CD4-positive, alpha-beta memory T cell (primary cell): Measurements from ENCODE around the gene NISCH. TPM values are rescaled to one million over a fixed set of nuclear protein-coding genes. Genes with fewer than 3 reads are reported as not detected.

ENCODE experiments used
- CTCF ChIA-PET: fragments of 350-600 bp; sonication (Branson Sonifier 250); formaldehyde crosslinking; loops from one replicate; lab custom pipeline; 2021; ENCODE audit warnings: inconsistent platforms; ENCODE audit not compliant: partially characterized antibody; lab: Charles Lee
- POLR2A ChIA-PET: fragments of 350-600 bp; sonication (Branson Sonifier 250); formaldehyde crosslinking; loops from one replicate; lab custom pipeline; 2021; ENCODE audit not compliant: partially characterized antibody; lab: Charles Lee
- DNase-seq, 5 donors: peaks; one replicate each; pipeline versions ENCODE4 v3.0.0 to v3.0.0-alpha.2; 2020 to 2022; ENCODE audit warnings: mixed read lengths in 1 of 5
- H3K27ac ChIP-seq: one replicate; pipeline ENCODE4 v1.7.0; 2013; ENCODE audit warnings: low read depth, low read length
- H3K27me3 ChIP-seq: 2 replicates; pipeline ENCODE4 v1.7.0; 2013; ENCODE audit warnings: mild to moderate bottlenecking, low read length, moderate library complexity; ENCODE audit not compliant: insufficient read depth
- H3K36me3 ChIP-seq: 2 replicates; pipeline ENCODE4 v1.7.0; 2013; ENCODE audit warnings: mild to moderate bottlenecking, low read length, moderate library complexity; ENCODE audit not compliant: insufficient read depth
- H3K4me1 ChIP-seq: 2 replicates; pipeline ENCODE4 v1.7.0; 2013; ENCODE audit warnings: mild to moderate bottlenecking, low read length, moderate library complexity; ENCODE audit not compliant: insufficient read depth
- H3K4me3 ChIP-seq, 2 donors: one replicate each; pipeline ENCODE4 v1.7.0; 2013; ENCODE audit warnings: low read length in 2 of 2, mild to moderate bottlenecking in 1 of 2
- H3K9me3 ChIP-seq, 2 donors: one replicate each; pipeline ENCODE4 v1.7.0; 2013; ENCODE audit warnings: low read length in 2 of 2, control low read depth in 1 of 2; ENCODE audit not compliant: control insufficient read depth in 1 of 2
- H3K27ac Mint-ChIP-seq, 7 donors: one replicate each; pipeline ENCODE4 v1.8.0; 2020 to 2021; ENCODE audit warnings: mixed read lengths in 7 of 7, mild to moderate bottlenecking in 6 of 7, inconsistent platforms in 3 of 7, moderate library complexity in 3 of 7
- H3K27me3 Mint-ChIP-seq, 2 donors: one replicate each; pipeline ENCODE4 v1.8.0; 2020 to 2021; ENCODE audit warnings: mixed read lengths in 2 of 2
- H3K36me3 Mint-ChIP-seq, 2 donors: one replicate each; pipeline ENCODE4 v1.8.0; 2020 to 2021; ENCODE audit warnings: mixed read lengths in 2 of 2, inconsistent platforms in 1 of 2, mild to moderate bottlenecking in 1 of 2
- H3K4me1 Mint-ChIP-seq, 4 donors: one replicate each; pipeline ENCODE4 v1.8.0; 2020 to 2021; ENCODE audit warnings: mixed read lengths in 4 of 4, mild to moderate bottlenecking in 1 of 4
- H3K4me3 Mint-ChIP-seq, 8 donors: one replicate each; pipeline ENCODE4 v1.8.0; 2020 to 2021; ENCODE audit warnings: mixed read lengths in 8 of 8, mild to moderate bottlenecking in 7 of 8, moderate library complexity in 6 of 8, inconsistent platforms in 3 of 8
- H3K9me3 Mint-ChIP-seq, 8 donors: one replicate each; pipeline ENCODE4 v1.8.0; 2020 to 2021; ENCODE audit warnings: mixed read lengths in 8 of 8, mild to moderate bottlenecking in 5 of 8, inconsistent platforms in 3 of 8, moderate library complexity in 1 of 8
- intact Hi-C: fragments of 100-400 bp; cut with micrococcal nuclease; formaldehyde crosslinking; loops from one replicate; pipeline ENCODE4 v1.15.1; 2023
- polyA plus RNA-seq, 2 donors: library from polyadenylated mRNA; unstranded; fragments of 300-500 nt; fragmentation: Illumina TruSeq; gene quantifications; one replicate each; pipeline ENCODE4 v1.2.3, GENCODE V29; 2021
- total RNA-seq, 2 experiments: library from RNA; stranded (reverse); gene quantifications; one replicate each; pipeline ENCODE4 v1.2.3, GENCODE V29; 2021

Gene NISCH
- total and polyA plus RNA-seq, 4 experiments from 2014 or later: 10.2 to 205 (median 107) TPM

- POLR2A ChIA-PET: no interaction called here
- Histone ChIP-seq H3K4me3 (no peak overlapping the region), H3K27ac (no peak overlapping the region), H3K4me1 (no peaks in the 10 kb centered on the region), H3K9me3 (no peaks in the 10 kb centered on the region), H3K27me3 (no peaks in the 10 kb centered on the region), H3K36me3 (peaks cover 42% of the 10 kb centered on the region)
- Mint-ChIP-seq H3K4me3 (no peak overlapping the region), H3K36me3 (peaks cover 16 to 62% of the 10 kb centered on the region in 2 donors), H3K27me3 (no peaks in the 10 kb centered on the region), H3K4me1 (peaks cover 0 to 4% (median 1%) of the 10 kb centered on the region in 4 donors), H3K9me3 (no peaks in the 10 kb centered on the region), H3K27ac (peak overlapping the region in 1 of 7 donors; percentile 37)
- CTCF ChIA-PET: no interaction called here
- intact Hi-C loops: no loop called here
- peak in 1 of 5 donors; percentile 14 for DNase-seq
Measured at GRCh38 chr3:52487050-52487787, 31.8 kb downstream of the NISCH start.

DNA sequence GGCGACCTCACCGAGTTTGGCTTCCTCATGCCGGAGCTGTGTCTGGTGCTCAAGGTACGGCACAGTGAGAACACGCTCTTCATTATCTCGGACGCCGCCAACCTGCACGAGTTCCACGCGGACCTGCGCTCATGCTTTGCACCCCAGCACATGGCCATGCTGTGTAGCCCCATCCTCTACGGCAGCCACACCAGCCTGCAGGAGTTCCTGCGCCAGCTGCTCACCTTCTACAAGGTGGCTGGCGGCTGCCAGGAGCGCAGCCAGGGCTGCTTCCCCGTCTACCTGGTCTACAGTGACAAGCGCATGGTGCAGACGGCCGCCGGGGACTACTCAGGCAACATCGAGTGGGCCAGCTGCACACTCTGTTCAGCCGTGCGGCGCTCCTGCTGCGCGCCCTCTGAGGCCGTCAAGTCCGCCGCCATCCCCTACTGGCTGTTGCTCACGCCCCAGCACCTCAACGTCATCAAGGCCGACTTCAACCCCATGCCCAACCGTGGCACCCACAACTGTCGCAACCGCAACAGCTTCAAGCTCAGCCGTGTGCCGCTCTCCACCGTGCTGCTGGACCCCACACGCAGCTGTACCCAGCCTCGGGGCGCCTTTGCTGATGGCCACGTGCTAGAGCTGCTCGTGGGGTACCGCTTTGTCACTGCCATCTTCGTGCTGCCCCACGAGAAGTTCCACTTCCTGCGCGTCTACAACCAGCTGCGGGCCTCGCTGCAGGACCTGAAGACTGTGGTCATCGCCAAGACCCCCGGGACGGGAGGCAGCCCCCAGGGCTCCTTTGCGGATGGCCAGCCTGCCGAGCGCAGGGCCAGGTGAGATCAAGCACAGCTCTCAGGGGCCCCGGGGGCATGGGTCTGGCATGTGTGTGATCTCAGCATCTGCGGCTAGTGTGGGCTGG is 32.6 kb downstream of the NISCH start:
- Mint-ChIP-seq H3K27me3 (no peaks in the 10 kb centered on the region), H3K9me3 (no peaks in the 10 kb centered on the region), H3K4me3 (no peak overlapping the region), H3K27ac (peak overlapping the region in 1 of 7 donors; percentile 37), H3K36me3 (peaks cover 17 to 65% of the 10 kb centered on the region in 2 donors), H3K4me1 (peaks cover 0 to 4% (median 1%) of the 10 kb centered on the region in 4 donors)
- DNase-seq: peak in 1 of 5 donors; percentile 29
- CTCF ChIA-PET: no interaction called here
- no peak overlapping the region for H3K4me3 ChIP-seq
- H3K27me3 ChIP-seq: no peaks in the 10 kb centered on the region
- peaks cover 44% of the 10 kb centered on the region for H3K36me3 ChIP-seq
- H3K27ac ChIP-seq: no peak overlapping the region
- H3K4me1 ChIP-seq: no peaks in the 10 kb centered on the region
- no peaks in the 10 kb centered on the region for H3K9me3 ChIP-seq
- intact Hi-C loops: no loop called here
- POLR2A ChIA-PET: no interaction called here

- H3K4me1 Mint-ChIP-seq: peaks cover 0 to 4% (median 1%) of the 10 kb centered on the region in 4 donors
- Histone ChIP-seq H3K36me3 (peaks cover 39% of the 10 kb centered on the region), H3K27ac (no peak overlapping the region), H3K4me1 (no peaks in the 10 kb centered on the region), H3K27me3 (no peaks in the 10 kb centered on the region), H3K9me3 (no peaks in the 10 kb centered on the region), H3K4me3 (no peak overlapping the region)
- H3K27me3 Mint-ChIP-seq: no peaks in the 10 kb centered on the region
- POLR2A ChIA-PET: interaction anchor here (1.4 kb wide), 1 partner anchor 47 kb away, joined by 5 read pairs; no protein-coding TSS in a partner anchor
- H3K4me3 Mint-ChIP-seq: no peak overlapping the region
- intact Hi-C loops: no loop called here
- H3K9me3 Mint-ChIP-seq: no peaks in the 10 kb centered on the region
- H3K36me3 Mint-ChIP-seq: peaks cover 17 to 61% of the 10 kb centered on the region in 2 donors
- CTCF ChIA-PET: no interaction called here
- H3K27ac Mint-ChIP-seq: peak overlapping the region in 1 of 7 donors; percentile 18
- DNase-seq: peak in 1 of 5 donors; percentile 15
Measured at GRCh38 chr3:52488746-52489145, 33.3 kb downstream of the NISCH start.

DNA sequence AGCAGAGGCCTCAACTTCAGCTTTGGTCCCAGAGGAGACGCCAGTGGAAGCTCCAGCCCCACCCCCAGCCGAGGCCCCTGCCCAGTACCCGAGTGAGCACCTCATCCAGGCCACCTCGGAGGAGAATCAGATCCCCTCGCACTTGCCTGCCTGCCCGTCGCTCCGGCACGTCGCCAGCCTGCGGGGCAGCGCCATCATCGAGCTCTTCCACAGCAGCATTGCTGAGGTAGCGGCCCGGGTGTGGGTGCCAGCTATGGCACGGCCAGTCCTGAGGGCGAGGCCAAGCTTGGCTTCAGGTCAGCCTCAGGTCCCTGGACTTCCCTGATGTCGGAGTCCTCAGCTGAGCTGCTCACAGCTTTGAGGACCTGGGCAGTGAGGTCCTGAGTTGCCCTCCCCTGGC is 34.0 kb downstream of the NISCH start:
- H3K4me3 Mint-ChIP-seq: no peak overlapping the region
- H3K4me3 ChIP-seq: no peak overlapping the region
- H3K27me3 ChIP-seq: no peaks in the 10 kb centered on the region
- peak in 1 of 5 donors; percentile 31 for DNase-seq
- no peaks in the 10 kb centered on the region for H3K9me3 ChIP-seq
- H3K4me1 Mint-ChIP-seq: peaks cover 3 to 6% (median 4%) of the 10 kb centered on the region in 4 donors
- H3K4me1 ChIP-seq: no peaks in the 10 kb centered on the region
- H3K27ac Mint-ChIP-seq: peak overlapping the region in 1 of 7 donors; percentile 62
- intact Hi-C loops: no loop called here
- ChIA-PET CTCF (interaction anchor here (0.9 kb wide), 1 partner anchor 43 kb away, joined by 3 read pairs; no protein-coding TSS in a partner anchor), POLR2A (interaction anchor here (1.4 kb wide), 1 partner anchor 46 kb away, joined by 5 read pairs; no protein-coding TSS in a partner anchor)
- H3K27ac ChIP-seq: no peak overlapping the region
- no peaks in the 10 kb centered on the region for H3K27me3 Mint-ChIP-seq
- H3K36me3 Mint-ChIP-seq: peaks cover 17 to 55% of the 10 kb centered on the region in 2 donors
- peaks cover 37% of the 10 kb centered on the region for H3K36me3 ChIP-seq
- no peaks in the 10 kb centered on the region for H3K9me3 Mint-ChIP-seq

DNA sequence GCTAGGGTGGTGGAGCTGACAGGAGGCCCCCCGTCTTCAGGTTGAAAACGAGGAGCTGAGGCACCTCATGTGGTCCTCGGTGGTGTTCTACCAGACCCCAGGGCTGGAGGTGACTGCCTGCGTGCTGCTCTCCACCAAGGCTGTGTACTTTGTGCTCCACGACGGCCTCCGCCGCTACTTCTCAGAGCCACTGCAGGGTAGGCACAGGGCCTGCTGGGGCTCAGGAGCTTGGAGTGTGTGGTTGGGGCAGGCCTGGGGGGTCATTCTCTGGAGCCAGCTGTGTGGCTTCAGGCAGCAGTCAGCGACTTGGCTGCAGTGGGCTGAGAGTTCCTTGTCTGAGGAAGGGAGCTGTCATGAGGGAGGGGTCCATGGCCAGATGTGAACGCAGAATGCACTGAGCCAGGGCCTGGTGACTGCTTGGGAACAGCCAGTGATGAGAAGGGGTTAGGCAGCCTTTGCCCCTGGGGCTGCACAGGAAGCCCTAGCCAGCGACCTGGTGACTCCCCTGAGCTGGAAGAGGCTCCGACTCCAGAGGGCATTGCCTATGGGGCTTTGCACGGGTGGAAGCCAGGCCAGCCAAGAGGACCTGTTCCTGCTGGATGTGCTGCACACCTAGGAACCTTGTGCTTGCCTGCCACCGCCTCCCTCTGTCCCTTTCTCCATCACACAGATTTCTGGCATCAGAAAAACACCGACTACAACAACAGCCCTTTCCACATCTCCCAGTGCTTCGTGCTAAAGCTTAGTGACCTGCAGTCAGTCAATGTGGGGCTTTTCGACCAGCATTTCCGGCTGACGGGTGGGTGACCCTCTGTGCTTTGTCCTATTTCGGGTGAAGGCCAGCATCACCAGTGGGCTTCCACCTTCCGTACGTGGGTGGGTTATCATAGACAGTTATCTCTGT is 34.9 kb downstream of the NISCH start:
- Mint-ChIP-seq H3K4me1 (peaks cover 4 to 6% (median 5%) of the 10 kb centered on the region in 4 donors), H3K36me3 (peaks cover 17 to 51% of the 10 kb centered on the region in 2 donors), H3K9me3 (no peaks in the 10 kb centered on the region), H3K27me3 (no peaks in the 10 kb centered on the region), H3K4me3 (no peak overlapping the region), H3K27ac (peak overlapping the region in 1 of 7 donors; percentile 34)
- H3K36me3 ChIP-seq: peaks cover 37% of the 10 kb centered on the region
- intact Hi-C loops: no loop called here
- no peaks in the 10 kb centered on the region for H3K4me1 ChIP-seq
- CTCF ChIA-PET: interaction anchor here (0.6 to 0.9 kb wide), 2 partner anchors 44 to 78 kb away, joined by 3 read pairs; no protein-coding TSS in a partner anchor
- peak in 1 of 5 donors; percentile 27 for DNase-seq
- H3K27me3 ChIP-seq: no peaks in the 10 kb centered on the region
- no peaks in the 10 kb centered on the region for H3K9me3 ChIP-seq
- no peak overlapping the region for H3K4me3 ChIP-seq
- no peak overlapping the region for H3K27ac ChIP-seq
- POLR2A ChIA-PET: interaction anchor here (1.4 kb wide), 1 partner anchor 45 kb away, joined by 5 read pairs; no protein-coding TSS in a partner anchor

GRCh38 chr3:52490939-52491526 is 35.6 kb downstream of the NISCH start:
- Histone ChIP-seq H3K4me1 (no peaks in the 10 kb centered on the region), H3K4me3 (no peak overlapping the region), H3K36me3 (peaks cover 30% of the 10 kb centered on the region), H3K27ac (no peak overlapping the region), H3K9me3 (no peaks in the 10 kb centered on the region), H3K27me3 (no peaks in the 10 kb centered on the region)
- Mint-ChIP-seq H3K4me1 (peaks cover 4 to 6% (median 5%) of the 10 kb centered on the region in 4 donors), H3K36me3 (peaks cover 17 to 49% of the 10 kb centered on the region in 2 donors), H3K9me3 (no peaks in the 10 kb centered on the region), H3K4me3 (no peak overlapping the region), H3K27ac (peak overlapping the region in 2 of 7 donors; percentile 29 to 34), H3K27me3 (no peaks in the 10 kb centered on the region)
- ChIA-PET CTCF (no interaction called here), POLR2A (no interaction called here)
- intact Hi-C loops: no loop called here
- DNase-seq: peak in 1 of 5 donors; percentile 7
